HG03025 (cell line): ENCODE measurements around the gene TBC1D7.

Source experiments
- ATAC-seq: cut with Tn5 transposase; IDR thresholded peaks from one replicate; pipeline ENCODE4 v1.9.1; 2021; ENCODE audit warnings: mild to moderate bottlenecking, moderate library complexity; ENCODE audit not compliant: unreplicated experiment, low FRiP score

Gene TBC1D7

DNA sequence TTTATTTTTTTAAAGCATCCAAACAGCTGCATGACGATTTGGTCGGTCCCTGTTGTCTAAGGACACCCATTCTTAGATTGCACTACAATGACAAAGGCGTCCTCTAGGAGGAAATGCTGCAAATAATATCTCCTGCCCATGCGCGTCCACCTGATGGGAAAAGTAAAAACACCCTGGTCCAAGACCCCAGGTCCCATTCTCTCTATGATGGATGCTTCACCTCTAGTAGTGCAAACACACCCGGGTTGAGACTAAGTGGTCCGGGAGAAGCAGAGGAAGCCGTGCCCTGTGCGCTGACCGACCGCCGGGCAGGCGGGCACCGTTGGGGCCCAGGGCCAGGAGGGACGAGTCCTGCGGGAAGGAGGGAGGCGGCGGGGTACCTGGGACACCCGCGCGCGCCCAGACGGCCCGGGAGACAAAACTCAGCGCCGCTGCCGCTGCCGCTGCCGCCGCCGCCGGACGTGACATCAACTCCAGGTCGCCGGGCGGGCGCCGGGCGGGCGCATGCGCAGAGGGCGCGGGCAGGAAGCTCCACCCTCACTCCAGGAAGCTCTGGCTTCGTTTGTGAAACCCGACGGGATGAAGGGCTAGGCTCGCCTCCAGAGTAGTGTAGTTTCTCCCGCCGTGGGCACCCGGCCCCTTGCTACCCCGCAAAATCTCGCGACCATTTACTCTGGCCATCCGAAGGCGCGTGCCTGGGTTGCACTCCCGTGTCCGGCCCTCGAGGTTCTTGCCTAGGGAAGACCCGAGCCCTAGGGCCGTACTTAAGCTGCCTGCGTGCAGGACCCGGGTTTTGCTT is at the start of gene TBC1D7:
TBC1D7 (minus strand) TSS at position 462 of the 799 bp plus-strand sequence. CDS start 1,639 bp downstream, outside the sequence.
- peak; percentile 79 for ATAC-seq

GRCh38 chr6:13377054-13377758 is 48.9 kb upstream of the TBC1D7 start:
- ATAC-seq: no peak

- no peak for ATAC-seq
Observed at GRCh38 chr6:13375360-13375878, 47.1 kb upstream of the TBC1D7 start.

GRCh38 chr6:13373919-13374318 is 45.6 kb upstream of the TBC1D7 start:
- ATAC-seq: no peak

DNA sequence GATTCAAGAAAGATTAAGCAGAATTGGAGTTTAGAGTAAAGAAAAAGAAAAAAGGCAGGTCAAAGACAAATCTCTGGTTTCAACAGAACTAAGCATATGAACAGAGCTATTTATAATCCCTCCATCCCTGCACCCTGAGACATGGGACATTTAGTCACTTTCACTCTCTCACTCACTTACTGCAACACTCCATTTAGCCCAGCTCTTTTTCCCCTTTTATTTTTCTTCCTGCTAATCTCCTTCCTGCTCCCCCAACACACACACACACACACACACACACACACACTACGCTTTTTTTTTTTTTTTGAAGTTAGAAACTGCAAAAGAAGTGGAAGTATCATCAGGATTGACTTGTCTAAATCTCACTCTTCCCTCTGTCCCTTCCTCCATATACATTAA is 45.1 kb upstream of the TBC1D7 start:
- no peak for ATAC-seq

GRCh38 chr6:13372688-13373487 is 44.6 kb upstream of the TBC1D7 start:
- no peak for ATAC-seq

- ATAC-seq: no peak
Observed at GRCh38 chr6:13372076-13372475, 43.7 kb upstream of the TBC1D7 start.

- ATAC-seq: no peak
Observed at GRCh38 chr6:13371421-13372072, 43.2 kb upstream of the TBC1D7 start.

DNA sequence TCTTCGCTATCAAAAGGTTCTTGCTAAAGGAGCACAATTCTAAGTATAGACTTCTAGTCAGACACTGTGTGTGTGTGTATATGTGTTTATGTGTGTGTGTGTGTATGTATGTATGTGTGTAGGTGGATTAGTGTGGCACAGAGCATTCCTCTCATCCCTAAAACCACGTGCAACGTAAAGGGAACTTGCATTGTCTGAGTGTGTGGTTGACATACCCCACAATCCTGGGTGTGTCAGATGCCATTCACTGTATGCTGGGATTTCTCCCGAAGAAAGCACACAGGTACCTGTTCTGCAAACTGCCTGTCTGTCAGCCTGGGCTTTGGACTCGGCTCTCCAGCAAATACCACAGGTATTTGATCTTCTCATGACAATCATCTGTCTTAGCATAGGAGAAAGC is 42.3 kb upstream of the TBC1D7 start:
- no peak for ATAC-seq

DNA sequence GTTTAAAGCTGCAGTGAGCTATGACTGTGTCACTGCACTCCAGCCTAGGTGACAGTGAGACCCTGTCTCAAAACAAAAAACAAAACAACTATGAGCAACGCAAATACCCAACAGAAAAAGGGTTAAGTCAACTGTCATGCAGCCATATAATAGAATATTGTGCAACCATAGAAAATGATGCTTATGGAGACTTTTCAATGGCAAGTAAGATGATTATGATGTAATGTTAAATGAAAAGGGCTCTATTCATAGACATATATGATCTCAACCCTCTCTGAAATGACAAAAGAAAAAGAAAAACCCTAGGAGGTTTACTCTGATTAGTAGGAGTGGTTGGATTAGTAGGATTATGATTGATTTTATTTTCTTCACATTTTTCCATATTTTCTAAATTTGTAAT is 41.3 kb upstream of the TBC1D7 start:
- no peak for ATAC-seq

DNA sequence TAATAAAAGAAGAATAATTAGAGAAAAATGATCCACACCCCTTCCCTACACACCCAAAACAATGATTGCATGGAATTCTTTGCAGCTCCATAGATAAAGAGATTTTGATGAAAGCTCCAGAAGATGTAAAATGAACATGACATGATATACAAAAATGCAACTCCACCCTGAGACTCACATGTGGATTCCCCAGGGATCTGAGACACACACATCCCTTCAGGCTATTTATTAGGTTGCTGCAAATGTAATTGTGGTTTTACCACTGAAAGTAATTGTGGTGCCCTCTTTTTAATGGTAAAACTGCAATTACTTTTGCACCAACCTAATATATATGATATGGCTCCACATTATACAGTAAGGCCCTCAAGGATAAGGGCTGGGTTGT is 40.4 kb upstream of the TBC1D7 start:
- ATAC-seq: no peak

DNA sequence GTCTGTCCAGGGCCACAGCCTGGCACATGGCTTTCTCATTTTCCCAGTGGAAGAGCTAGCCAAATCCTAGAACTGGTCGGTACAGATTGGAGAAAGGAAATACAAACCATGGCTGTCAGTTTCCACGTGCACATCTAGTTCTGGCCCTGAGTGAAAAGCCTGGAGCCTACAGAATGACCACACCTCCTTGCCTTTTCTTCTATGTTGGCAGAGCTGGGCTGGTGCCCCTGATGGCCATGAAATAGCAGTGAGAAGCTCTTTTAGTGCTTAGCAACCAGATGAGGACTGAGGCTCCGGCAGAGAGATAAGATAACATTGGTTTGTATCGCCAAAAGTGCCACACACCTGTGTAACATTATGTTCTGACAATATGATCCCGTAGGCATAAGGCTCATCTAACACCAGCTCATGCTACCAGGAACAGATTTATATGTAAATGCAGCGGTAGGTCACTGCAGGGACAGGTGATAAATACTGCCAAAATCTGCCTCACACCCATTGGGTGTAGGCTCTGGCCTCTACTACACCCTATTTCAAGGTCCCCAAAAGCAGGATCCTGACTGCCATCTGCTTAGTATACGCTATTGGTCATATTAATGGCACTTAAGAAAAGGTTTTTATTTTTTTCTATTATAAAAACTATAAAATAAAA is 39.9 kb upstream of the TBC1D7 start:
- ATAC-seq: no peak

- no peak for ATAC-seq
Observed at GRCh38 chr6:13367396-13367795, 39.1 kb upstream of the TBC1D7 start.

GRCh38 chr6:13365320-13365719 is 37.0 kb upstream of the TBC1D7 start:
- ATAC-seq: no peak

DNA sequence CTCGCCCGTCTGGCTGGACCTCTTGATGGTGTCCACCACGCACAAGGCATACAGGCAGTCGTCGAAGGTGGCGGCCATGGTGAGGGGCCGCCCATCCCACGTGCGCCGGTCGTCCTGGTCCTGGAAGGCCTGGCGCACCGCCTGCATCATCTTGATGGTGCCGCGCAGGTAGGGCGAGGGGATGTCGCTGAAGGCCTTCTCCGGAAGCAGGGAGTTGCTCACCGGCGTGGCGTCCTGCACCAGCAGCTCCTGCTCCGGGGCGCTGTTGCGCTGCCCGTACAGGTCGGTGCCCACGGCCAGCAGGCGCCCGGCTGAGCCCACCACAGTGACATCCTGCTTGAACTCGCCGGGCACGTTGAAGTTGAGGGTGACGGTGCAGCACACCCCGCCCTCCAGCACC is 36.5 kb upstream of the TBC1D7 start:
- no peak for ATAC-seq

- no peak for ATAC-seq
Observed at GRCh38 chr6:13362412-13362811, 34.1 kb upstream of the TBC1D7 start.

- ATAC-seq: no peak
Observed at GRCh38 chr6:13360671-13361540, 32.6 kb upstream of the TBC1D7 start.

- no peak for ATAC-seq
Observed at GRCh38 chr6:13359287-13359686, 30.9 kb upstream of the TBC1D7 start.

DNA sequence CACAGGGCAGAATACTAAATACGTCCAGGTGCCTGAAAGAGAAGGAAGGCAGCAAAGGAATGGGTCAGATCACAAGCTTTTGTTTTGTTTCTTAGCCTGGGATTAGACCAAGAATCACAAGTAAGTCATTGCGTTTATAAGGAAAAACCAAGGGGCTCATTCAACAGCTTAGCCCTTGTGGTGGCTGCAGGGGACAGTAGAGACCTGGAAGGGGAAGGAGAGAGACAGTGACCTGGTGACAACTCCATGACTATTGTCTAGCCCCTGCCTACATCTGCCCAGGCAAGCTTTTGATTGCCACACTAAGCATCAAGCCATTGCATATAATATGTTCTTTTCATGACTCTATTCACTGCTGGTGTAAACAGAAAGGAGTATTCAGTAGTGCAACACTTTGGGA is 30.2 kb upstream of the TBC1D7 start:
- no peak for ATAC-seq
